Activated naive CD8-positive, alpha-beta T cell treated with anti-CD3 and anti-CD28 coated beads, Interleukin-2, amount 50 U/mL, for 24 hours (primary cell): Measurements from ENCODE around the gene EIF5B.
"Not testable (repeated sequence)": the region's sequence is repeated elsewhere in the genome, so short reads cannot be mapped to it uniquely, and the experiment has no call there.

Experiments
- ATAC-seq: fragments of 150-1000 bp; cut with Tn5 transposase; one replicate; pipeline ENCODE4 v1.10.0; 2021
- DNase-seq: peaks from one replicate; pipeline ENCODE4 v3.0.0; 2021
- H3K27ac Mint-ChIP-seq: one replicate; pipeline ENCODE4 v1.8.0; 2021; ENCODE audit warnings: mild to moderate bottlenecking, mixed read lengths
- H3K27me3 Mint-ChIP-seq: one replicate; pipeline ENCODE4 v1.8.0; 2021; ENCODE audit warnings: mixed read lengths
- H3K36me3 Mint-ChIP-seq: one replicate; pipeline ENCODE4 v1.8.0; 2021; ENCODE audit warnings: low read depth, mixed read lengths
- H3K4me1 Mint-ChIP-seq: one replicate; pipeline ENCODE4 v1.8.0; 2021; ENCODE audit warnings: mixed read lengths
- H3K4me3 Mint-ChIP-seq: one replicate; pipeline ENCODE4 v1.8.0; 2021; ENCODE audit warnings: mild to moderate bottlenecking, moderate library complexity, mixed read lengths
- H3K9me3 Mint-ChIP-seq: one replicate; pipeline ENCODE4 v1.8.0; 2021; ENCODE audit warnings: mixed read lengths

Gene EIF5B

DNA sequence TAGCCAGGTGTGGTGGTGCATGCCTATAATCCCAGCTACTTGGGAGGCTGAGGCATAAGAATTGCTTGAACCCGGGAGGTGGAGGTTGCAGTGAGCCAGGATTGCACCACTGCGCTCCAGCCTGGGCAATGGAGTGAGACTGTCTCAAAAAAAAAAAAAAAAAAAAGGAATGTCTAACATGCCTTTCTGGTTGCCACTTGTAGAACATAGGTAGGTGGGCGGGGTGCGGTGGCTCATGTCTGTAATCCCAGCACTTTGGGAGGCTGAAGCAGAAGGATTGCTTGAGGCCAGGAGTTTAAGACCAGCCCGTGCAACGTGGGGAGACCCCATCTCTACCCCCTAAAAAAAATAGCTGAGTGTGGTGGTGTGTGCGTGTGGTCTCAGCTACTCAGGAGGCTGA lies 8.3 kb downstream of the EIF5B start:
- Mint-ChIP-seq H3K36me3 (peaks cover 17% of the 10 kb centered on the region), H3K4me1 (peaks cover 76% of the 10 kb centered on the region)
- H3K27me3 Mint-ChIP-seq, DNase-seq, ATAC-seq, H3K9me3 Mint-ChIP-seq, H3K27ac Mint-ChIP-seq, H3K4me3 Mint-ChIP-seq: not testable (repeated sequence)

DNA sequence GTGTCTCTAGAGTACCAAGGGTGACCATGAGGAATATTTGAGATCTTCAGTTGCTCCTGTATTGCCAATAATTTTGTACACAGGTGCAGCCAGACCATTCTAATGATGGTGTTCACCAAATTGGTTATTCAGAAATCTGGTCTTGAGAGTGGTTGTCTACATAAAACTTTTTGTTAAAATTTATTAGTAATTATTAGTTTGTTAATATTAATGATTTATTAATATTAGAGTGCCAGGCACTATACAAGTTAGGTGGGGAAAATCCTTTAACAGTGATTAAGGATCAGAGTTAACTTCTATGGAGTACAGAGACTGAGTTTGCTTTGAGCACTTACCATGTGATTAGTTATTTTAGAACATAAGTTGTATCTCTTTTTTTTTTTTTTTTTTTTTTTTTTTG lies 9.0 kb downstream of the EIF5B start:
- H3K4me3 Mint-ChIP-seq, result no peak overlapping the region
- no peaks in the 10 kb centered on the region for H3K9me3 Mint-ChIP-seq
- H3K36me3 Mint-ChIP-seq, result peaks cover 18% of the 10 kb centered on the region
- no peak for ATAC-seq
- H3K27ac Mint-ChIP-seq, result no peak overlapping the region
- no peaks in the 10 kb centered on the region for H3K27me3 Mint-ChIP-seq
- no peak for DNase-seq
- H3K4me1 Mint-ChIP-seq, result peaks cover 72% of the 10 kb centered on the region

DNA sequence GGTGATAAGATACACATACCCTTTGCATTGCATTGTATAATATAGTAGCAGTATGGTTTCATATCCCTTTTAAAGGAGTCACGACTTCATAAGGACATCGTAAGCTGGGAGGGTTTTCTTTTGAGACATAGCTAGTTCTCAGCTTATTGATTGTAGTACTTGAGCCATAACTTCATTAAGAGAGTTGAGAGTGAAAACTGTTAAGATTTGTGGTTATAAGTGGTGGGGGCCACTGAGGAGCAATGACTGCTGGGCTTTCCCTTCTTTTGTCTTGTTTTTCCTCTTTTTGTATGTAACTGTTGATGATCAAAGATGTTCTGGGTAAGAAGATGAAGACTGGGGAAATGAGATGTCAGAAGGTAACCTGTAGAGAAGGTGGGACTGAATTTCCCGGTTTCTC lies 11.0 kb downstream of the EIF5B start:
- peak overlapping the region; percentile 3 for H3K4me3 Mint-ChIP-seq
- H3K36me3 Mint-ChIP-seq, result peaks cover 20% of the 10 kb centered on the region
- no peaks in the 10 kb centered on the region for H3K9me3 Mint-ChIP-seq
- peak overlapping the region; percentile 77 for H3K27ac Mint-ChIP-seq
- DNase-seq (no peak), ATAC-seq (peak; percentile 43)
- no peaks in the 10 kb centered on the region for H3K27me3 Mint-ChIP-seq
- H3K4me1 Mint-ChIP-seq, result peaks cover 66% of the 10 kb centered on the region

DNA sequence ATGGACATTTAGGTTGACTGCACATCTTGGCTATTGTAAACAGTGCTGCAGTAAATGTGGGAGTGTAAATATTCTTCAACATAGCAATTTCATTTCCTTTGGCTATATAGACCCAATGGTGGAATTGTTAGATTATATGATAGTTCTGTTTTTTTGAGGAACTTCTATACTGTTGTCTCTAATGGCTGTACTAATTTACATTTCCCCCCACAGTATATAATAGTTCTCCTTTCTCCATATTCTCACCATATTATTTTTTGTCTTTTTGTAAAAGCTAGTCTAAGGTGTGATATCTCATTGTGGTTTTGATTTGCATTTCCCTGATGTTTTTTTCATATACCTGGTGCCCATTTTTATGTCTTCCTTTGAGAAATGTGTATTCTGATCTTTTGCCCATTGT lies 13.0 kb downstream of the EIF5B start:
- Mint-ChIP-seq H3K27ac (no peak overlapping the region), H3K9me3 (no peaks in the 10 kb centered on the region), H3K4me1 (peaks cover 67% of the 10 kb centered on the region), H3K36me3 (peaks cover 18% of the 10 kb centered on the region), H3K27me3 (no peaks in the 10 kb centered on the region), H3K4me3 (no peak overlapping the region)
- no peak for DNase-seq
- no peak for ATAC-seq

DNA sequence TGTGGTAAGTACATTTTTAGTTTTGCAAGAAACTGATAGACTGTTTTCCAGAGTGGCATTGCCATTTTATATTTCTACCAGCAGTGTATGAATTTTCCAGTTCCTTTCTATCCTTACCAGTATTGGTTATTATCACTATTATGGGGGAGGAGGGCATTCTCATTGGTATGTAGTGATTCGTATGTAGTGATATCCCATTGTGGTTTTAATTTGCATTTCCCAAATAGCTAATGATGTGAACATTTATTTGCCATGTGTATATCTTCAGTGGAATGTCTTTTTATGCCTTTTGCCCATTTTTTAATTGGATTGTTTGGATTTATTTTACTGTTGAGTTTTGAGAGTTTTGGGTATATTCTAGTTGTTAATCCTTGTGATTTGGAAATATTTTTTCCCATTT lies 16.9 kb downstream of the EIF5B start:
- no peak for ATAC-seq
- peaks cover 60% of the 10 kb centered on the region for H3K4me1 Mint-ChIP-seq

DNA sequence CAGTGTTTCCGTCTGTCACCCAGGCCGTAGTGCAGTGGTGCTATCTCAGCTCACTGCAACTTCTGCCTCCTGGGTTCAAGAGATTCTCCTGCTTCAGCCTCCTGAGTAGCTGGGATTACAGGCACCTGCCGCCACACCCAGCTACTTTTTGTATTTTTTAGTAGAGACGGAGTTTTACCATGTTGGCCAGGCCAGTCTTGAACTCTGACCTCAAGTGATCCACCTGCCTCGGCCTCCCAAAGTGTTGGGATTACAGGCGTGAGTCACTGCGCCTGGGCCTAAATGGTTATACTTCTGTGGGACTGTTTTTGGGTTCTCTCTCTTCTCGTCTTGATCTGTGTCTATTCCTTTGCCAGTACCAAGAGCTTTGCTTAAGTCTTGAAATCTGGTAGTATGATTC lies 17.6 kb downstream of the EIF5B start:
- ATAC-seq, result not testable (repeated sequence)

More for the DNA sequence above, 16.9 kb downstream of the EIF5B start:
- Mint-ChIP-seq H3K4me3 (no peak overlapping the region), H3K27ac (no peak overlapping the region), H3K36me3 (peaks cover 14% of the 10 kb centered on the region), H3K27me3 (no peaks in the 10 kb centered on the region), H3K9me3 (no peaks in the 10 kb centered on the region)
- no peak for DNase-seq

DNA sequence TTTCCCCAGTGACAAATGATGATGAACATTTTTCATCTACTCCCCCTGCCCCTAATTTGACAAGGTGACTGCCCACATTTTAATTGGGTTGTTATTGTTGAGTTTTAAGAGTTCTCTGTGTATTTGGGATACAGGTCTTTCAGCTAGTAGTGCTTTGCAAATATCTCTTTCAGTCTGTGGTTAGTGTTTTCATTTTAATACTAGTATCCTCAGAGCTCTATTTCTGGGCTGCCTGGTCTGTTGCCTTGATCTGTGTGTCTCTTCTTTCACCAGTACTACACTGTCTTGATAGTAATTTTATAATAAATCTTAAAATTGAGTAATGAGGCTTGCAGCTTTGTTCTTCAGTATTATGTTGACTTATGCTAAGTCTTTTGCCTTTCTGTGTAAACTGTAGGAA lies 19.7 kb downstream of the EIF5B start:
- DNase-seq (no peak), ATAC-seq (no peak)
- H3K36me3 Mint-ChIP-seq, result peaks cover 30% of the 10 kb centered on the region
- no peak overlapping the region for H3K27ac Mint-ChIP-seq
- H3K4me1 Mint-ChIP-seq, result peaks cover 38% of the 10 kb centered on the region
- no peak overlapping the region for H3K4me3 Mint-ChIP-seq
- no peaks in the 10 kb centered on the region for H3K27me3 Mint-ChIP-seq
- no peaks in the 10 kb centered on the region for H3K9me3 Mint-ChIP-seq

More for the DNA sequence above, 17.6 kb downstream of the EIF5B start:
- H3K27me3 Mint-ChIP-seq, H3K9me3 Mint-ChIP-seq, H3K4me3 Mint-ChIP-seq, H3K27ac Mint-ChIP-seq, DNase-seq: not testable (repeated sequence)
- H3K36me3 Mint-ChIP-seq, result peaks cover 20% of the 10 kb centered on the region
- H3K4me1 Mint-ChIP-seq, result peaks cover 52% of the 10 kb centered on the region

DNA sequence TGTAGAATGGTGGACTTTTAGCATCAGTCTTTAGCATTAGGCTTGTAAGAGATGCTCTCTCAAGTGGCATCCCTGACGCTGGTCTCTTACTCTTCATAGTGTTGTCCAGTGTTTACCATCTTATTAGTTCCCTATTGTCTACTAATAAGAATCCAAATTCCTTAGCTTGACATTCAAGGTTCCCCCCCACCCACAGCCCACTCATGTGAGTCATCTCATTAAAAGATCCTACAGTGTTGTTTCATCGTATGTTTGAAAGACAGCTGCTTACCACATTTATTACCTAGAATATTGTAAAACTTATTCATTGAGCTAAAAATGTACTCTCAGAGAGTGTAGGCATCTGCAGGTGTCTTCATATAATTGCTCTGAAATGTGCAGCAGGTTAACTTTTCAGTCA lies 28.5 kb downstream of the EIF5B start:
- Mint-ChIP-seq H3K9me3 (no peaks in the 10 kb centered on the region), H3K4me3 (no peak overlapping the region), H3K27me3 (no peaks in the 10 kb centered on the region), H3K36me3 (peaks cover 75% of the 10 kb centered on the region), H3K4me1 (no peaks in the 10 kb centered on the region), H3K27ac (no peak overlapping the region)
- no peak for ATAC-seq
- DNase-seq, result no peak

DNA sequence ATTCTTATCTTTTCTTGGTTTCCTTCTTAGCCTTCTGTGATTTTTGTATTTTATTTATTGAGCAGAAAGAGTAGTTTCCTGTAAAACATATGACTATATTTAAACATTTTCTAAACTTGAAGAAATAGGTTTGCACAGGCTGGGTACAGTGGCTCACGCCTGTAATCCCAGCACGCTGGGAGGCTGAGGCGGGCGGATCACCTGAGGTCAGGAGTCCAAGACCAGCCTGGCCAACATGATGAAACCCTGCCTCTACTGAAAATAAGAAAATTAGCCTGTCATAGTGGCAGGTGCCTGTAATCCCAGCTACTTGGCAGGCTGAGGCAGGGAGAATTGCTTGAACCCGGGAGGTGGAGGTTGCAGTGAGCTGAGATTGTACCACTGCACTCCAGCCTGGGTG lies 31.7 kb downstream of the EIF5B start:
- not testable (repeated sequence) for H3K27ac Mint-ChIP-seq, H3K9me3 Mint-ChIP-seq, H3K4me3 Mint-ChIP-seq, H3K27me3 Mint-ChIP-seq, ATAC-seq, H3K4me1 Mint-ChIP-seq, DNase-seq
- H3K36me3 Mint-ChIP-seq, result peaks cover 82% of the 10 kb centered on the region

DNA sequence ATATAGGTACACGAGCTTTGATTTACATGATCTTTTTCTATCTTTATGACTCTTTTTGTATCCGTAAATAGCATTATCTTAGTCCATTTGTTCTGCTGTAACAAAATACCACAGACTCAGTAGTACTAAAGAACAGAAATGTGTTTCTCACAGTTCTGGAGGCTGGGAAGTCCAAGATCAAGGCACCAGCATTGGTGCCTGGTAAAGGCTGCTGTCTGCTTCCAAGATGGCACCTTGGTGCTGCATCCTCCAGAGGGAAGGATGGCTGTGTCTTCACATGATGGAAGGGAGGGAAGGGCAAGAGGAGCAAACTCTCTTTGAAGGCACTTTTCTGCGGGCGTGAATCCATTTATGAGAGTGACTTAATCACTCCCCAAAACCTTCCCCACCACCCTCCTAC lies 36.0 kb downstream of the EIF5B start:
- no peak for DNase-seq
- peaks cover 8% of the 10 kb centered on the region for H3K9me3 Mint-ChIP-seq
- H3K4me3 Mint-ChIP-seq, result no peak overlapping the region
- H3K4me1 Mint-ChIP-seq, result peaks cover 11% of the 10 kb centered on the region
- no peaks in the 10 kb centered on the region for H3K27me3 Mint-ChIP-seq
- ATAC-seq, result no peak
- H3K27ac Mint-ChIP-seq, result no peak overlapping the region
- peaks cover 83% of the 10 kb centered on the region for H3K36me3 Mint-ChIP-seq

DNA sequence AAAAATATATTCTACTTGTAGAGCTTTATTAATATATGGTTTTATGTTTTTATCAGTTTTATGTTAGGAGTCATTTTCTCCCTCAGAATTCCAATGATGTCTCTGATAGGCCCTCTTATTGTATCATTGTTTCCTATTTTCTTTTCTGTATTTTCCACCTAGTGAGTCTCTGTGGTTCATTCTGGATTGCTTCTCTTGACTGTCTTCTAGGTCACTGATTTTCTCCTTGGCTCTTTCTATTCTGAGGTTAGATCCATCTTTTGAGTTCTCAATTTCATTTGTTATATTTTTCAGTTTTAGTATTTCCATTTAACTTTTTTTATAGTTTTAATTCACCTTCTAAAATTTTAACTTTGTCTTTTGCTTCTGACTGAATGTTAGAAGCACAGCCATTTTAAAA lies 37.6 kb downstream of the EIF5B start:
- Mint-ChIP-seq H3K27ac (no peak overlapping the region), H3K9me3 (peaks cover 8% of the 10 kb centered on the region), H3K4me3 (no peak overlapping the region), H3K36me3 (peaks cover 82% of the 10 kb centered on the region), H3K27me3 (no peaks in the 10 kb centered on the region), H3K4me1 (peaks cover 13% of the 10 kb centered on the region)
- ATAC-seq (no peak), DNase-seq (no peak)

DNA sequence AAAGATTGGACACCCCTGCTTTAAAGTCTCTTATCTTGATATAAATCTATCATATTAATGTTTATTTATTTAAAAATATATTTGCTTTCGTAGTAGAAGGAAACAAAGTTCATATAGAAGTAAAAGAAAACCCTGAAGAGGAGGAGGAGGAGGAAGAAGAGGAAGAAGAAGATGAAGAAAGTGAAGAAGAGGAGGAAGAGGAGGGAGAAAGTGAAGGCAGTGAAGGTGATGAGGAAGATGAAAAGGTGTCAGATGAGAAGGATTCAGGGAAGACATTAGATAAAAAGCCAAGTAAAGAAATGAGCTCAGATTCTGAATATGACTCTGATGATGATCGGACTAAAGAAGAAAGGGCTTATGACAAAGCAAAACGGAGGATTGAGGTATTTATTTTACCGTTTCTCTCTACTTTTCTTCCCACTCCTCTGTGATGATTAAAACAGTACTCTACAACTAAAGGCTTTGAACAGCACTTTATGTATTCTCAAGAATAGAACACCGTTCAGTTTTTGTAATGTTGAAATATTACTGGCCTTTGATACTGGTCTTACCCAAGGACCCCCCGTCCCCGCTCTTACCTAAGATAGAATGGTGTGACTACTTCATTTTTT lies 39.2 kb downstream of the EIF5B start:
- ATAC-seq (no peak), DNase-seq (no peak)
- H3K27me3 Mint-ChIP-seq, result no peaks in the 10 kb centered on the region
- peaks cover 8% of the 10 kb centered on the region for H3K9me3 Mint-ChIP-seq
- H3K4me3 Mint-ChIP-seq, result no peak overlapping the region
- H3K27ac Mint-ChIP-seq, result no peak overlapping the region
- H3K36me3 Mint-ChIP-seq, result peaks cover 89% of the 10 kb centered on the region
- peaks cover 19% of the 10 kb centered on the region for H3K4me1 Mint-ChIP-seq

DNA sequence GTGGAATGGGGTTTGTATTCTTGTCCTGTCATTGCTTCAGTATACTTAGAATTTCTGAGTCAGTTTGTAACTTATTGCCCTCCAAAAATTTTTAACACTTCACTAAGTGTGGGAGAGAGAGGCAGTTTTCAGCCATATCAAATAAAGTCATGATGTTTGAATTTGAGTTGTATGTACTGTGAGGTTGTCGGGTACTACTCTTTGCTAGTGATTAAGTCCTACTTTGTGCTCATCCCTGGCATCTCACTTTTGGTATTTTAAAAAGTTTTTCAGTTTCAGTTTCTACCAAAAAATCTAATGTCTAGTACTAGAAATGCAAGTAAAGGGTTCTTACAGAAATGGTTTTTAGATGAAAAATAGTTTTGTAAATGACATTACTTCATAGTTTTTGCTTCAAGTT lies 40.7 kb downstream of the EIF5B start:
- peak overlapping the region; percentile 57 for H3K27ac Mint-ChIP-seq
- ATAC-seq (peak; percentile 40), DNase-seq (no peak)
- H3K36me3 Mint-ChIP-seq, result peaks cover 84% of the 10 kb centered on the region
- no peak overlapping the region for H3K4me3 Mint-ChIP-seq
- peaks cover 4% of the 10 kb centered on the region for H3K9me3 Mint-ChIP-seq
- no peaks in the 10 kb centered on the region for H3K27me3 Mint-ChIP-seq
- peaks cover 19% of the 10 kb centered on the region for H3K4me1 Mint-ChIP-seq

DNA sequence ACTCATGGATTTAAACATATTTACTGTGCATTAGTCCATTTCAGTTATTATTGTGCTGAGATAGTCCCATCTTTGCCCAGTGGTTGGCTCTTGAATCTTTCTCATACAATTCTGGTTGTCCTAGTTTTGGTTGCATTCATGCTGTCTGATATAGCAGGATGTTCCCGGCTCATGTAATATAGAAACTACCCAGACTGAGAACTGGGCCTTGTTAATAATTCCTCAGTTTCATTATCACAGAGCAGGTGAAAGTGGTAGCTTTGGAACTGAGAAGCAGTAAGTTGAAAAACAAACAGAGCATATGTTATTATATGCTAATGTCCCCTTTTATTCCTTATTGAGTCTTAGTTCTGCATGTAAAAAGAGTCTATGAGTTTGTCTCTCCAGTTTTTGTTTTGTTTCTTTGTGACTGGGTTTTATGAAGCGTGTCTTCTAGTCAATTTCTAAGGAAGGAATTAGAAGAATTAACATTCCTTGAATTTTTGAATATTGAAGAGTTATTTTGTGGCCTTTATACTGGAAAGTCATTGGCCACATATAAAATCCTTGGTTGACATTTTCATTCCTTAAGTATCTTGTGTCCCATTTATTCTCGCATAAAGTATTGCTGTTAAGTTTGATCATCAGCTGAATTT lies 43.3 kb downstream of the EIF5B start:
- H3K4me1 Mint-ChIP-seq, result peaks cover 19% of the 10 kb centered on the region
- H3K27me3 Mint-ChIP-seq, result no peaks in the 10 kb centered on the region
- no peak for ATAC-seq
- H3K36me3 Mint-ChIP-seq, result peaks cover 74% of the 10 kb centered on the region
- no peaks in the 10 kb centered on the region for H3K9me3 Mint-ChIP-seq
- no peak overlapping the region for H3K4me3 Mint-ChIP-seq
- DNase-seq, result no peak
- H3K27ac Mint-ChIP-seq, result no peak overlapping the region

DNA sequence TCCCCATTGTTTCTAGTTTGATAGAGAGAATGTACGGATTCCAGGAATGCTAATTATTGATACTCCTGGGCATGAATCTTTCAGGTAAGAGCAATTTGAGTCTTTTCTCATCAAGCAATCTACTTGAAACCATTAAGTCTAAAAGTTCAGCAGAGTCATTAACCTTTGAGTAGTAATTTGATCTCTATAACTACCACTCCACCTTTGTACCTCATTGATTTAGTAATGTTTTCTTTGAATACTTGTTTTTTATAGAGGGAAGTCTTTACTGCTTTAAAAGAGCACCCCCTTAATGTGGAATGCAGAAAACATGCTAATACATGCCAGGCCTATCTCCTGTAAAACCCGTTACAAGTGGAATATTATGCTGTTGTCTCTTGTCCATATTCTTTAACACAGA lies 45.0 kb downstream of the EIF5B start:
- Mint-ChIP-seq H3K27ac (peak overlapping the region; percentile 1), H3K4me1 (peaks cover 17% of the 10 kb centered on the region), H3K4me3 (no peak overlapping the region), H3K36me3 (peaks cover 68% of the 10 kb centered on the region), H3K27me3 (no peaks in the 10 kb centered on the region), H3K9me3 (no peaks in the 10 kb centered on the region)
- no peak for DNase-seq
- no peak for ATAC-seq
